Tibial nerve (tissue), 3 donors: ENCODE measurements around the gene FXYD6.

Experiments
- POLR2A ChIP-seq, 2 donors: fragments of 450-650 bp; IDR thresholded peaks; one replicate each; pipeline ENCODE4 v1.6.1; 2017; ENCODE audit warnings: antibody characterized with exemption in 2 of 2, mild to moderate bottlenecking in 2 of 2, moderate library complexity in 2 of 2
- TF ChIP-seq, protein P1 (sequence below), 5 experiments: fragments of 200-600 bp in 3 of 5; fragments of 450-650 bp in 2 of 5; sonication (generic) in 3 of 5; IDR thresholded peaks; one replicate each; pipeline ENCODE4 v1.5.1; 2016 to 2019; ENCODE audit warnings: antibody characterized with exemption in 5 of 5, mild to moderate bottlenecking in 3 of 5, moderate library complexity in 2 of 5

DNA sequence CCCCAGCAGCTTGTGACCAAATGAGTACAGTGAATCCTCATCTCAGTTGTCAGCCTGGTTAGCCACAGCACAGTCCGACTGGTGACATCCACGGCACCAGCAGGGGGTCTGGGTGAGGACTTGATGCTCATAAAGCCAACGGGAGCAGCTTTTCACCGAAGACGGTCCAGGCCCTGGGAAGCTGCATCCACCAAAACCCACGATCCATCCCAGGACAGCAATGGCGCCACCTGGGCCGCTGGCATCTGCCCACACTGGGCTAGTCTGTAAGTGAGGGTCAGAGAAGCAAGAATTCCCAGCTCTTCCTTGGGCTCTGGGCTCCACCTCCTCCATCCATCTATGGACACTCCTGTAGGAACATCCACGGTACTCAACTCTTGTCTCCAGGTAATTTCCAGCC lies 25.1 kb upstream of the FXYD6 start:
- TF ChIP-seq, protein P1, sequence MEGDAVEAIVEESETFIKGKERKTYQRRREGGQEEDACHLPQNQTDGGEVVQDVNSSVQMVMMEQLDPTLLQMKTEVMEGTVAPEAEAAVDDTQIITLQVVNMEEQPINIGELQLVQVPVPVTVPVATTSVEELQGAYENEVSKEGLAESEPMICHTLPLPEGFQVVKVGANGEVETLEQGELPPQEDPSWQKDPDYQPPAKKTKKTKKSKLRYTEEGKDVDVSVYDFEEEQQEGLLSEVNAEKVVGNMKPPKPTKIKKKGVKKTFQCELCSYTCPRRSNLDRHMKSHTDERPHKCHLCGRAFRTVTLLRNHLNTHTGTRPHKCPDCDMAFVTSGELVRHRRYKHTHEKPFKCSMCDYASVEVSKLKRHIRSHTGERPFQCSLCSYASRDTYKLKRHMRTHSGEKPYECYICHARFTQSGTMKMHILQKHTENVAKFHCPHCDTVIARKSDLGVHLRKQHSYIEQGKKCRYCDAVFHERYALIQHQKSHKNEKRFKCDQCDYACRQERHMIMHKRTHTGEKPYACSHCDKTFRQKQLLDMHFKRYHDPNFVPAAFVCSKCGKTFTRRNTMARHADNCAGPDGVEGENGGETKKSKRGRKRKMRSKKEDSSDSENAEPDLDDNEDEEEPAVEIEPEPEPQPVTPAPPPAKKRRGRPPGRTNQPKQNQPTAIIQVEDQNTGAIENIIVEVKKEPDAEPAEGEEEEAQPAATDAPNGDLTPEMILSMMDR (IDR thresholded peaks at IDR 0.05), result no peak
- no peak for TF ChIP-seq POLR2A (IDR thresholded peaks at IDR 0.05)
